22Rv1 (cell line): ENCODE results near the gene FPR1.

Source experiments
- H3K27ac ChIP-seq: fragments of 450-650 bp; 2 replicates; pipeline ENCODE4 v1.5.1; 2017
- CTCF ChIP-seq: fragments of 450-650 bp; IDR thresholded peaks from 2 replicates; pipeline ENCODE4 v1.5.1; 2017; ENCODE audit warnings: mild to moderate bottlenecking
- ZFX ChIP-seq: fragments of 450-650 bp; IDR thresholded peaks from 2 replicates; pipeline ENCODE4 v1.6.1; 2017; ENCODE audit warnings: antibody characterized with exemption, borderline replicate concordance

FPR1 gene

GRCh38 chr19:51794885-51795490, 43.3 kb upstream of the FPR1 start, which contains the start of gene FPR3:
FPR3 (plus strand) TSS chr19:51795157; CDS start chr19:51823749, 28,592 bp downstream.
- no peak within 1 kb of the TSS for H3K27ac ChIP-seq
- TF ChIP-seq CTCF (no peak), ZFX (no peak)

DNA sequence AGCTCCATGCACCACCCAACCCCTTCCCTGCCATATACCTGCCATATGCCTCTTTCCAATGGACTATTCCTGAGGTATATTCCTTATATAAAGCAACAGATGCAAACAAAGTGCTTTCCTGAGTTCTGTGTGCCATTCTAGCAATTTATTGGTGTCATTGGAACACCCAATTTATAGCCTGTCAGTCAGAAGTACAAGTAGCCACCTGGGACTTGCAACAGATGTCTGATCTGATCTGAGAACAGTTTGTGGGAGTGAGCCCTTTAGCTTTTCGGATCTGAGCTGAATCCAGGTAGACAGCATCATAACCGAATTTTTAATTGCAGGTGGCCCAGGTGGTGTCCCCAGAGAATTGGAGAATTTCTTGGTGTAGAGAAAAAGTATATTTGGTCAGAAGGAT, 42.3 kb upstream of the FPR1 start:
- no peak for TF ChIP-seq CTCF
- no peak for TF ChIP-seq ZFX
- no peak overlapping the region for H3K27ac ChIP-seq

DNA sequence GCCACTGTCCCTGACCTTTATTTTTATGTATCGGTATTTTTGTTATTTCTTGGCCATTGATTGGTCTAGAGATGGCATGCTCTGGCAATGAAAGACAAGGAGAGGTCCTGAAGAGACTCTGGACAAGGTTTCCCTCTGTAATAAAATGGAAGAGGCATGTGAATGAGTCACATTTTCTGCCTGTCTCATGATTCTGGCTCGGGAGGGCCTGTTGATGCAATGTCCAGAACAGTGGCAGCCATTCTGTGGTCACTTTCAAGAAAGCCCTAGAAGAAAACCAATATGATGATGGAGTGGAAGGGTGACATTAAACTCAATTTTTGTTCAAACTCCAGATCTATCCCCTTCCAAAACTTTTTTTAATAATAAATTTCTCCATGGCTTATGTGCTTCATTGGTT, 41.3 kb upstream of the FPR1 start:
- TF ChIP-seq ZFX (no peak), CTCF (no peak)
- no peak overlapping the region for H3K27ac ChIP-seq

- TF ChIP-seq ZFX (no peak), CTCF (no peak)
These were observed 37.5 kb upstream of the FPR1 start for GRCh38 chr19:51789061-51789795.

DNA sequence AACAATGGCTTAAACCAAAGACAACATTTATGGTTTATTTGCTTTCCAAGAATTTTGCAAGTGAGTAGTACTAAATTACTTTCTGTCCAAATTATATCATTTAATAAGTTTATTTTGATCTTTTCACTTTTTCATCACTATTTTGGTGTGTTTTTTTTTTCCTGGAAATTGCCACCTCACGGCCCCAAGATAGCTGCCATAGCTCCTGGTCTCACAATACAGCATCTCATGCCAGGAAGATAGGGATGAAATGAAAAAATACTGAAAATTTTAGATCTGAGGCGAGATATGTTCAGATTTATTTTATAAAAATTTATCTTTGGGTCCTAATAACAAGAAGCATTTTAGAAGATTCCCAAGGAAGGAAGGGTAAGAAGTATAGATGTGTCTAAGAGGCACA, 36.4 kb upstream of the FPR1 start:
- TF ChIP-seq ZFX (no peak), CTCF (no peak)
- no peak overlapping the region for H3K27ac ChIP-seq

More at GRCh38 chr19:51789061-51789795, 37.5 kb upstream of the FPR1 start:
- no peak overlapping the region for H3K27ac ChIP-seq

DNA sequence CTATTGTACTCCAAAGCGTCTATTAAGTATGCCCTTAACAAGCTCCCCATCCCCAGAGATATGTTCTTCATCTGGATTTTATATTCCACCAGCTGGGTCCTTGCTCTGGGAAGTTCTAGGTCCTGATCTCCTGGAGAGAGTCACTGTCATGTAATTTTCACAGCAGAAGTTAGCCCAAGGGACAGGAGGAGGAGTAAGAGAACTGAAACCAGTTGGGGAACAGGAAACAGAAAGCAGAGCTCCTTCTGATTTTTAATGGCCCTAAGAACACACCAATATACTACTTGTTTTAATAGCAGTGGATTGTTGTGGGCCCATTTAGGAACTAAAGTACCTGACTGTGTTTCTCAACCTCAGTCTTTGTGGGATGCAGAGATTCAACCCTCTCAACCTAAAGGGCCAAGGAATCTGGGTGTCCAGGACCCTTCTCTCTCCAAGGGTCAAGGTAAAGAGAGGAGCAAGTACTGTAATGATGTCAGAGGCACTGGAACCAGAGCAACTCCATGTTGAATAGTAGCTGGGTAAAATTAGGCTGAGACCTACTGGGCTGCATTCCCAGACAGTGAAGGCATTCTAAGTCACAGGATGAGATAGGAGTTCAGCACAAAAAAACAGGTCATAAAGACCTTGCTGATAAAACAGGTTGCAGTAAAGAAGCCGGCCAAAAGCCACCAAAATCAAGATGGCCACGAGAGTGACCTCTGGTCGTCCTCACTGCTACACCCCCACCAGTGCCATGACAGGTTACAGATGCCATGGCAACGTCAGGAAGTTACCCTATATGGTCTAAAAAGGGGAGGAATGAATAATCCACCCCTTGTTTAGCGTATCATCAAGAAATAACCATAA, 35.2 kb upstream of the FPR1 start:
- no peak overlapping the region for H3K27ac ChIP-seq

More for the DNA sequence above, 35.2 kb upstream of the FPR1 start:
- TF ChIP-seq CTCF (no peak), ZFX (no peak)
